Progenitor cell of endocrine pancreas (in vitro differentiated cells): ENCODE measurements around the gene SNCAIP. TPM values are rescaled to one million over a fixed set of nuclear protein-coding genes. Genes with fewer than 3 reads are reported as not detected.

ENCODE experiments used
- DNase-seq: peaks from one replicate; pipeline ENCODE4 v3.0.0; 2021; ENCODE audit warnings: low spot score; ENCODE audit not compliant: unreplicated experiment
- H3K27ac Mint-ChIP-seq: 2 replicates; pipeline ENCODE4 v1.8.0; 2021; ENCODE audit warnings: mild to moderate bottlenecking, moderate library complexity, mixed read lengths
- H3K27me3 Mint-ChIP-seq: 2 replicates; pipeline ENCODE4 v1.8.0; 2021; ENCODE audit warnings: mixed read lengths
- H3K36me3 Mint-ChIP-seq: 2 replicates; pipeline ENCODE4 v1.8.0; 2022; ENCODE audit warnings: mixed read lengths; ENCODE audit not compliant: insufficient read depth
- H3K4me1 Mint-ChIP-seq: 2 replicates; pipeline ENCODE4 v1.8.0; 2021; ENCODE audit warnings: low read depth, mixed read lengths
- H3K4me3 Mint-ChIP-seq: 2 replicates; pipeline ENCODE4 v1.8.0; 2021; ENCODE audit warnings: low read depth, mild to moderate bottlenecking, moderate library complexity, mixed read lengths
- H3K9me3 Mint-ChIP-seq: 2 replicates; pipeline ENCODE4 v1.8.0; 2021; ENCODE audit warnings: low read depth, mixed read lengths
- total RNA-seq: library from RNA; stranded (reverse); gene quantifications from 2 replicates; pipeline ENCODE4 v1.2.1, GENCODE V29; 2021
- TF ChIP-seq, protein P1 (sequence below): fragments of 200-600 bp; sonication (generic); IDR thresholded peaks from one replicate; pipeline ENCODE4 v1.5.0; 2021; ENCODE audit warnings: antibody characterized with exemption, mild to moderate bottlenecking; ENCODE audit not compliant: unreplicated experiment

The SNCAIP gene
- total RNA-seq, 1 donor from 2014 or later, result 13.7 TPM

DNA sequence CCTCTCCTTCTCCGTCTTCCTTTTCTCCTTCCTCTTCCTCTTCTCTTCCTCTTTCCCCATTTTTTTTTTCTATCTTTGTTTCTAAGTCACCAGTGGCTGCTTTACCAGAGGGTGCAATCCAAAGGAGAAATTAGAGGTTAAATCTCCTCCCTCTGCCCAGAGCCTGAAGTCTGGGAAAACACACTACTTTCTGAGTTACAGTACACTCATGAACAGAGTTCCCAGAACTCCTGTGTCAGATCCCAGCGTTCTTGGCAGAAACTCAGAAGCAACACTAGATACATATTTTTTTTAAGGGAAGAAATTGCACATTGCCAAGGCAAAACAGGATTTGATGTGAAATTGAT is 189.0 kb downstream of the SNCAIP start:
- Mint-ChIP-seq H3K4me3 (no peak overlapping the region), H3K9me3 (no peaks in the 10 kb centered on the region), H3K27ac (no peak overlapping the region), H3K27me3 (peaks cover 4% of the 10 kb centered on the region), H3K36me3 (no peaks in the 10 kb centered on the region), H3K4me1 (peaks cover 5% of the 10 kb centered on the region)
- TF ChIP-seq, protein P1, sequence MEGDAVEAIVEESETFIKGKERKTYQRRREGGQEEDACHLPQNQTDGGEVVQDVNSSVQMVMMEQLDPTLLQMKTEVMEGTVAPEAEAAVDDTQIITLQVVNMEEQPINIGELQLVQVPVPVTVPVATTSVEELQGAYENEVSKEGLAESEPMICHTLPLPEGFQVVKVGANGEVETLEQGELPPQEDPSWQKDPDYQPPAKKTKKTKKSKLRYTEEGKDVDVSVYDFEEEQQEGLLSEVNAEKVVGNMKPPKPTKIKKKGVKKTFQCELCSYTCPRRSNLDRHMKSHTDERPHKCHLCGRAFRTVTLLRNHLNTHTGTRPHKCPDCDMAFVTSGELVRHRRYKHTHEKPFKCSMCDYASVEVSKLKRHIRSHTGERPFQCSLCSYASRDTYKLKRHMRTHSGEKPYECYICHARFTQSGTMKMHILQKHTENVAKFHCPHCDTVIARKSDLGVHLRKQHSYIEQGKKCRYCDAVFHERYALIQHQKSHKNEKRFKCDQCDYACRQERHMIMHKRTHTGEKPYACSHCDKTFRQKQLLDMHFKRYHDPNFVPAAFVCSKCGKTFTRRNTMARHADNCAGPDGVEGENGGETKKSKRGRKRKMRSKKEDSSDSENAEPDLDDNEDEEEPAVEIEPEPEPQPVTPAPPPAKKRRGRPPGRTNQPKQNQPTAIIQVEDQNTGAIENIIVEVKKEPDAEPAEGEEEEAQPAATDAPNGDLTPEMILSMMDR, result no peak
- no peak for DNase-seq

DNA sequence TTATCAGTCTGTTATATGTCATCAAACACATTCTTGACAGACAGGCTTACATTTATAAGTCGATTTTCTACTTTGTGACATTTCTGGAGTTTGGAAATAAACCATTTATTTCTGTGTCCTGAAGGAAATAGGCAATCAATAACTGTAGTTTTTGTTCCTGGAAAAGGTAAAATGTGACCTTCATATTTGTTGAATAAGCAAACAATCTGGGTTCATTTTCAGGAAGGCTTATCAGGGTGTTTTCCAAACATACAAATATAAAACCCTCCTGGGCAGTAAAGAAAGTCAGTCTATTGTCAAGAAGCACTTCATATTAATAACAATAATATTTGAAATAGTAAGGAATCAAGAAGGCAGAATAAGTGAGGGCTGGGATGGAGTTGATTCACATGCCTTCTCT is 195.0 kb downstream of the SNCAIP start:
- Mint-ChIP-seq H3K4me1 (peaks cover 7% of the 10 kb centered on the region), H3K4me3 (no peak overlapping the region), H3K36me3 (no peaks in the 10 kb centered on the region), H3K27ac (no peak overlapping the region), H3K9me3 (no peaks in the 10 kb centered on the region), H3K27me3 (no peaks in the 10 kb centered on the region)
- DNase-seq, result no peak
- TF ChIP-seq, protein P1, result no peak

DNA sequence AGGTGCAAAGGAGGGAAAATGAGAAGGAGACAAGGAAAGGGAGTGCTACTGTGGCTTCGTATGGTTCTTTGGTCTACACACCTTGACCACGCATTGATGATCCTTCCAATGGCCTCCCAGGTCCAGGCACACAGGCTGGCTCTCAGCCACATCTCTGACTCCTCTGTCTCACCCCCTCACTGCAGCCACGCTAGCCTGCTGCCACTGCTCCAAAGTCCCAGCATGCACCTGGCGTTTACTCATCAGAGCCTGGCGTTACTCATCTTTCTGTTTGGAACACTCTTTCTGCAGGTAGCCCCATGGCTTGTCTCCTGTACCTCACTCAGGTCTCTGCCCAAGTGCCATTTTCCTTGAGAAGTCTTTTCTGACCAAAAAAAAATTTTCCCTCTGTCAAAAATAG is 195.5 kb downstream of the SNCAIP start:
- Mint-ChIP-seq H3K9me3 (no peaks in the 10 kb centered on the region), H3K36me3 (no peaks in the 10 kb centered on the region), H3K27me3 (no peaks in the 10 kb centered on the region), H3K27ac (no peak overlapping the region), H3K4me3 (no peak overlapping the region), H3K4me1 (peaks cover 7% of the 10 kb centered on the region)
- DNase-seq, result no peak
- TF ChIP-seq, protein P1, result no peak

DNA sequence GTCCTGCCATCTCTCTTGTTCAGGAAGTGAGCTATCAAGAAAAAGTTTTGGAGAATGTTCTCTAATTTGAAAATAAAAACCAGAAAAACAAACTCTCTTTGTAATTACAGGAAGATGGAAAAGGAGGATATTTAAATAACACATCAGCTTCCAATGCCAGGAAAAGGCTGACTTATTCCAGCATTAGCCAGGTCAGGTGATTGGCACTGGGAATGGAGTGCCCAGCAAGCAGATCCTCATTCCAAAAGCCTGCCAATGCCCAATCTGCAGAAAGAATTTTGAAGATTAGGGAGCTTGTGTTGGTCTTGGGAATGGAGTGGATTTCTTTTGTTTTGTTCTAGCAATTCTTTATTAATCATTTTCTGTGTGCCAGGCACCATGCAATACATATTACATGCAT is 196.6 kb downstream of the SNCAIP start:
- no peak for DNase-seq

More for the DNA sequence above, 196.6 kb downstream of the SNCAIP start:
- Mint-ChIP-seq H3K36me3 (no peaks in the 10 kb centered on the region), H3K4me3 (no peak overlapping the region), H3K27ac (no peak overlapping the region), H3K9me3 (no peaks in the 10 kb centered on the region), H3K4me1 (peaks cover 7% of the 10 kb centered on the region), H3K27me3 (no peaks in the 10 kb centered on the region)
- TF ChIP-seq, protein P1, result no peak

Other genes with a start within 250 kb of the SNCAIP start
- 0.19 and 0.42 TPM in 2 replicates for gene LOX, start 234.0 kb upstream of the SNCAIP start, total RNA-seq
- 0.29 and 0.43 TPM in 2 replicates for gene ZNF474, start 182.7 kb upstream of the SNCAIP start, total RNA-seq